Jurkat, Clone E6-1 (cell line): ENCODE measurements around the gene KLC4. TPM values are rescaled to one million over a fixed set of nuclear protein-coding genes. Genes with fewer than 3 reads are reported as not detected.

Experiments
- DNase-seq: peaks from one replicate; pipeline ENCODE4 v3.0.0-alpha.2; 2011; ENCODE audit warnings: low read depth, low spot score
- H3K4me3 ChIP-seq: 2 replicates; pipeline ENCODE4 v1.5.1; 2011; ENCODE audit warnings: mild to moderate bottlenecking, low read length, control low read depth, moderate library complexity
- polyA plus RNA-seq: library from polyadenylated mRNA; unstranded; fragments of >200 nt; gene quantifications from one replicate; pipeline ENCODE4 v1.2.1, GENCODE V29; 2012; ENCODE audit warnings: missing spikeins; ENCODE audit not compliant: insufficient read length, insufficient read depth

Gene KLC4
- 26.2 TPM for polyA plus RNA-seq

- H3K4me3 ChIP-seq = peak within 1 kb of the TSS; percentile 96
- DNase-seq = peak; percentile 98
Observed at GRCh38 chr6:43059168-43060033, at the start of gene KLC4, which contains the start of gene MRPL2. KLC4 (plus strand) TSS chr6:43059631; CDS start chr6:43061336, 1,705 bp downstream. MRPL2 (minus strand) TSS chr6:43059434; CDS start chr6:43059381, 53 bp downstream.

GRCh38 chr6:43011207-43011606 lies 48.2 kb upstream of the KLC4 start:
- no peak overlapping the region for H3K4me3 ChIP-seq
- no peak for DNase-seq

GRCh38 chr6:43012364-43012763 lies 47.1 kb upstream of the KLC4 start:
- peak overlapping the region; percentile 86 for H3K4me3 ChIP-seq
- DNase-seq = no peak

DNA sequence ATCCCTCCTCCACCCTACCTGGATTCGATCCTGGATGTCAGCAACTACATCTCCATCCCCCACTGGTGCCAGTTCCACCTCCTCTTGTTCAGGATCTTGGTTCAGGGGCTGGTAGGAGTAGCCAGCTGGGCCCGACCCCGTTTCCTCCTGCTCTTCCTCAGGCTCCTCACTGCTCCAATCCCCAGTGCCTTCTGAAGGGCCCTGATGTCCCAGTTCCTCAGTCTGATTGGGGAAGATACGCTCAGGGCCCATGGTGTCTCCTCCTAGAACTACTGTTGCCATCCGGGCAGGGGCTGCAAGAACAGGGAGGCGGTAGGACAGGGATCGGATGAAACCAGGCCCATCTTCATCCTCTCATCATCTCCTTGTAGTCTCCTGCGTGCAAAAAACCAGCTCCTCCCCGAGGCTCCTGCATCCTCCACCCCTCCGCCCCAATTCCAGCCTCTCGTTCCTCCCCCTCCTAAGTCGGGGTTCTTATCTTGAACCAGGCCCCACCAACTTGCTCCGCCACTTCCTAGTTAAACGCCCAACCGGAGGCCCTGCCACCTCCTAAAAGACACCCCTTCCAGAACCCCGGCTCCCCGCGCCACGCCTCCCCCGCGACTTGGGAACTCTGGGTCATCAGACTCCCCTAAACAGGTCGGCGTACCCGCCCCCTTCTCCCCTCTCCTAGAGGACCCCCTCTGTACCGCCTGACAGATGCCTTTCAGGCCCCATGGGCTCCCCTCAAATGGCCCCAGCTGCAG lies 46.2 kb upstream of the KLC4 start:
- H3K4me3 ChIP-seq = peak overlapping the region; percentile 86
- DNase-seq = peak; percentile 36

- DNase-seq = peak; percentile 100
- H3K4me3 ChIP-seq = peak within 1 kb of the TSS; percentile 86
Observed at GRCh38 chr6:43013843-43014433, 45.5 kb upstream of the KLC4 start, which contains the start of the genes KLHDC3 and MEA1. KLHDC3 (plus strand) TSS chr6:43014249; CDS start chr6:43017193, 2,944 bp downstream. MEA1 (minus strand) TSS chr6:43013946; CDS start chr6:43013813, 133 bp downstream.

DNA sequence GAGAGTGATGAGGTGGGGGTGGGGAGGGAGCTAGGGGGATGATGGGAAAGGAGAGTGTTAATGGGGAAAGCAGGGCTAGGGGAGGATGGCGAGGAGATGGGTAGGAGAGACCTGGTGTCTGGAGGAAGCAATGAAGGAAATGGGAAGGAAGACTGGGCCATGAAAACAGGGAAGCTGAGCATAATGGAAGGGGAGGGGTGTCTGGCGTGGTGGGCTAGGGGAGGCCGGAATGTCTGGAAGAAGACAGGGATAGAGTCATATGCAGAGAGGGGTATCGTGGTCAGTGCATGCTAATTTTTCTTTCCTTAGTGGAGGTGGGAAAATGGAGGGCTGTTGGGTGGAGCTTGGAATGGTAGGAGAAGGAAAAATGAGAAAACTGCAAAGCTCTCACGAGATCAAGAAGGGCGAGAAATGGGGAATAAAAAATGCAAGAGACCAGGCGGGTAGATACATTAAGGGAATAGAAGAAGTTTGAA lies 45.0 kb upstream of the KLC4 start:
- DNase-seq = no peak
- H3K4me3 ChIP-seq = peak overlapping the region; percentile 79

DNA sequence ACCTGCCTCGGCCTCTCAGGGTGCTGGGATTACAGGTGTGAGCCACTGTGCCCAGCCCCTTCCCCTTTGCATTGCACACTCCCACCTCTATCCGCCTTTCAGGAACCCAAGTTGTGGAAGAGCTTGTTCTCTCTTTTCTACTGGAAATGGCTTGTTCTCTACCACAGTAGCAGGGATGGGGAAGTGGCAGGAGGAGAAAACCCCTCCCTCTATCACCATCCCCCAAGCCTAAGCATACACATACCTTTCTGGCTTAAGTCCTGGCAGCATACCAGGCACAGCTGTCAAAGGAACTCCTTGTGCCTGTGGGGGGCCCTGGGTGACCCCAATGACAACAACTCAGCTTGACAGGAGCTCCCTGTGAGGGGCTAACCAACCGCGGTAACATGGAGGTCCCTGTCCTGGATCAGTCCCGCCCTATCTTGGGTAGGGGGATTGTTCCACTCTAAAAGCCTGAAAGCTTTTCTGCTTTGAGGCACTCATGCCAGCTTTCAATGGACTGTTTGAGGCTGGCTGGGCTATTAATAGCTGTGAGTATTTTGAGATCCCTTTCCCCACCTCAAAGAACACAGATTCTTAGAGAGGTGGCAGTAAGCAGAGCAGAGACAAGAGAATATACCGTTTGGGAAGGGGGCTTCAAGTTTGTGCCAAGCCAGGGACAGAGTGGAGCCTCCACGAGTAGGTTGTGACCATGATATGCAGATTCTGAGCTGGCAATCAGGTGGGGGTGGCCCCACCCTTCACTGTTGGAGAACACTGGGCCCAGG lies 43.1 kb upstream of the KLC4 start:
- DNase-seq = no peak
- H3K4me3 ChIP-seq = no peak overlapping the region

DNA sequence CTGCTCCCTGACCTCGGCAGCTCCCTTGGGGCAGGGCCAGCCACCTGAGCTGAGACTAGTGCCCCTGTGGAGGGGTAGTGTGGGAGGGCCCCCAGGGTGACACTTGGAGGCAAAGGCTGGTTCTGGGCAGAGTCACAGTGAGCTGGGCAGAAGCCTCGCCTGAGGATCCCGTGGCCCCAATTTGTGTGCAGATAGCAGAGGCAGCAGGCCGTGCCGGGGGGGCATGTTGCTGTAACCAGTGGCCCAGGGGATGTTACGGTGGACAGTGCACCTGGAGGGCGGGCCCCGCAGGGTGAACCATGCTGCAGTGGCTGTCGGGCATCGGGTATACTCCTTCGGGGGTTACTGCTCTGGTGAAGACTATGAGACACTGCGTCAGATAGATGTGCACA lies 42.5 kb upstream of the KLC4 start:
- no peak overlapping the region for H3K4me3 ChIP-seq
- no peak for DNase-seq

GRCh38 chr6:43019152-43019551 lies 40.3 kb upstream of the KLC4 start:
- DNase-seq = no peak
- no peak overlapping the region for H3K4me3 ChIP-seq

DNA sequence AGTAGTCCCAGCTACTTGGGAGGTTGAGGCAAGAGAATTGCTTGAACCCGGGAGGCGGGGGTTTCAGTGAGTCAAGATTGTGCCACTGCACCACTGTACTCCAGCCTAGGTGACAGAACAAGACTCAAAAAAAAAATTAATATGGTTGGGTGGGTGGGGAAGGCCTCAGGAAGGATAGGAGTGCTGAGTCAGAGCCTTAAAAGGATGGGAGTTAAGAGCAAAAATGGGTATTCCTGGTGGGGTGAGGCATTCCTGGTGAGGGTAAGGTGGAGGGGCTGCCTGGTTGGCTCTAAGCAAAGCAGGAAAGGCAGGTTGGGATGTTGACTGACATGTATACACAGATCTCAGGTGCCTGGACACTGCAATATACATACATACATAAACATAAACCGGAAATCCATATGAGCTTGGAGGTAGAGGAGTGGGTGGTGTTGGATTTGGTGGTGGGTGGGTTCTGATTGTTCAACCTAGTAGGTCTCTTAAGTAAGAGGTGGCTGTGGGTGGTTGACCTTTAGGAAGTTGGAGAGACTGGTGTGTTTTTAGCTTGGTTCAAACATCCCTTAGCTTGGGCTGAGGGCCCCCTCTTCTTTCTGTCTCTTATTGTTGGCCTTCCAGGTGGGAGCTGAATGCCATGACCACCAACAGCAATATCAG lies 39.3 kb upstream of the KLC4 start:
- H3K4me3 ChIP-seq = no peak overlapping the region
- DNase-seq = no peak

DNA sequence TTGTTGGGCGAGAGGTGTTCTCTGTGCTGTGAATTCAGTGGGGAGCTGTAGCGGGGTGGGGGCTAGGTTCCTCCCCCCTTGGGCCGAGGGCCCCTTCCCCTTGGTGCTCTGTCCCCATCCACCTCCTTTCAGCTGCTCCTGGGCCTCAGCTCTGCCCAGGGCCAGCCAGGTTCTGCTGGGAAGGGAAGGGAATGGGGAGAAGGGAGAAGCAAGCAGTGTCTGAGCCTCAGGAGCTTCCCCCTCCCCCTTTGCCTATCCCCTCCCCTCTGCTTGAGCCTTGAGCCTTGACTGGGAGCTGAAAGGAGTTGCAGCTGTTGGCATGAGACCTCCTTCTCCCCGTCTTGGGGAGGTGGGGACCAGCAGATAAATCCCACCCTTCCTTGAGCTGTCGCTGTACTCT lies 38.6 kb upstream of the KLC4 start:
- H3K4me3 ChIP-seq = peak overlapping the region; percentile 100
- no peak for DNase-seq

GRCh38 chr6:43021270-43022047 lies 38.0 kb upstream of the KLC4 start, which contains the start of gene RRP36:
RRP36 (plus strand) TSS chr6:43021623; CDS start chr6:43021655, 32 bp downstream.
- peak; percentile 48 for DNase-seq
- H3K4me3 ChIP-seq = peak within 1 kb of the TSS; percentile 100

DNA sequence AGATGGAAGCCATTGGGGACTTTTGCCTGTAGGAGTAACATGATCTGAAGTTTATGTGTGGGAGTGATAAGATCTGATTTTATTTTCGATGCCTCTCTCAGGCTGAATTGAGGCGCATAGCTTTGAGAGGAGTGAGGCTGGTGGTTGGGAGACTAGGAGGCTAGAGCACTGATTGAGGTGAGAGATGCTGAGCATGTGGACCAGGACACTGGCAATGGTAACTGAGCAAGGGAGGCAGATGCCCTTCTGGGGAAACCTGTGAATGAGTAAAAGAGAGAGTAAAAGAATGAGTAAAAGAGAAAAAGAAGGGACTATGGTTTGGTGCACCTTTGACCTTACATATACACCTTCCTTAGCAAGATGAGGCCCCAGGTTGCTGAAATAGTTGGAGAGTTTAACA lies 35.0 kb upstream of the KLC4 start:
- no peak for DNase-seq
- no peak overlapping the region for H3K4me3 ChIP-seq

- no peak for DNase-seq
- no peak overlapping the region for H3K4me3 ChIP-seq
Observed at GRCh38 chr6:43026365-43026764, 33.1 kb upstream of the KLC4 start.

DNA sequence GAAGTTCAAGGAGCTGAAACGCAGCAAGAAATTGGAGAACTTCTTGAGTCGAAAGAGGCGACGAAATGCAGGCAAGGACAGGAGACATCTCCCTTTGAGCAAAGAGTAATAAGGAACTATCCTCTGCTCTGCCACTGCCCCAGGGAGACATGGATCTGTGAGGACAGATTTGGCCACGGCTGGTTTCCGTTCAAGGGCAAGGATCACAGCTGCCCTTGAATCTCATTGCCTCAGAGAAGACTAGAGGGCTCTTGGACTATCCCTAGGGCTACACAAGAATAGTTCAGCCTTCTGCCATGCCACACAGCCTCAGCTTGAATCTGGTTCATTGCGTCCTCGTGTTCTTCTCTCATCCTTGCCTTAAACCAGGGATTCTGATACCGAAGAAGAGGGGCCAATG lies 30.3 kb upstream of the KLC4 start:
- H3K4me3 ChIP-seq = no peak overlapping the region
- DNase-seq = no peak

GRCh38 chr6:43032326-43032725 lies 27.1 kb upstream of the KLC4 start:
- no peak overlapping the region for H3K4me3 ChIP-seq
- DNase-seq = no peak

- no peak overlapping the region for H3K4me3 ChIP-seq
- no peak for DNase-seq
Observed at GRCh38 chr6:43033496-43034189, 25.8 kb upstream of the KLC4 start.
